H7 (cell line): Measurements from ENCODE around the gene RNF19B. TPM values are rescaled to one million over a fixed set of nuclear protein-coding genes. Genes with fewer than 3 reads are reported as not detected.

ENCODE experiments used
- DNase-seq: peaks from one replicate; pipeline ENCODE4 v3.0.0; 2012
- H3K27me3 ChIP-seq: 2 replicates; pipeline ENCODE4 v1.6.0; 2011; ENCODE audit warnings: mild to moderate bottlenecking, low read length; ENCODE audit not compliant: control insufficient read depth, insufficient read depth
- H3K36me3 ChIP-seq: replicated peaks from 2 replicates; pipeline ENCODE4 v1.5.1; 2011; ENCODE audit warnings: low read length; ENCODE audit not compliant: control insufficient read depth, insufficient read depth
- H3K4me3 ChIP-seq: 2 replicates; pipeline ENCODE4 v1.5.1; 2011; ENCODE audit warnings: low read depth, mild to moderate bottlenecking, control low read depth, low read length, moderate library complexity; ENCODE audit not compliant: insufficient read depth
- total RNA-seq: library from RNA; depleted of rRNA; stranded (reverse); fragments of >200 nt; shearing (Covaris generic); gene quantifications from 2 replicates; pipeline ENCODE4 v1.2.3, GENCODE V29; 2014

RNF19B gene
- total RNA-seq, 1 experiment from 2014 or later = 26.7 TPM

- H3K36me3 ChIP-seq = peaks cover 4% of the 10 kb centered on the region
- no peak overlapping the region for H3K4me3 ChIP-seq
- DNase-seq = no peak
- no peaks in the 10 kb centered on the region for H3K27me3 ChIP-seq
These were observed 24.8 kb downstream of the RNF19B start for GRCh38 chr1:32939655-32940371.

GRCh38 chr1:32937061-32937460 is 27.5 kb downstream of the RNF19B start:
- Histone ChIP-seq H3K27me3 (no peaks in the 10 kb centered on the region), H3K36me3 (peaks cover 4% of the 10 kb centered on the region), H3K4me3 (no peak overlapping the region)
- DNase-seq = no peak

GRCh38 chr1:32934535-32934934 is 30.1 kb downstream of the RNF19B start:
- Histone ChIP-seq H3K4me3 (no peak overlapping the region), H3K36me3 (peaks cover 3% of the 10 kb centered on the region), H3K27me3 (no peaks in the 10 kb centered on the region)
- no peak for DNase-seq

GRCh38 chr1:32933742-32934322 is 30.8 kb downstream of the RNF19B start:
- H3K27me3 ChIP-seq = no peaks in the 10 kb centered on the region
- no peak overlapping the region for H3K4me3 ChIP-seq
- DNase-seq = peak; percentile 35
- H3K36me3 ChIP-seq = peaks cover 3% of the 10 kb centered on the region

- Histone ChIP-seq H3K36me3 (no peaks in the 10 kb centered on the region), H3K4me3 (no peak overlapping the region), H3K27me3 (peaks cover 7% of the 10 kb centered on the region)
- DNase-seq = no peak
These were observed 32.8 kb downstream of the RNF19B start for GRCh38 chr1:32931760-32932159.

- Histone ChIP-seq H3K36me3 (no peaks in the 10 kb centered on the region), H3K4me3 (no peak overlapping the region), H3K27me3 (peaks cover 30% of the 10 kb centered on the region)
- no peak for DNase-seq
These were observed 35.2 kb downstream of the RNF19B start for GRCh38 chr1:32929366-32929765.

- peaks cover 37% of the 10 kb centered on the region for H3K27me3 ChIP-seq
- DNase-seq = no peak
- no peak overlapping the region for H3K4me3 ChIP-seq
- no peaks in the 10 kb centered on the region for H3K36me3 ChIP-seq
These were observed 35.9 kb downstream of the RNF19B start for GRCh38 chr1:32928715-32929114.

GRCh38 chr1:32928285-32928684 is 36.3 kb downstream of the RNF19B start:
- Histone ChIP-seq H3K4me3 (no peak overlapping the region), H3K36me3 (no peaks in the 10 kb centered on the region), H3K27me3 (peaks cover 40% of the 10 kb centered on the region)
- DNase-seq = no peak

- no peak for DNase-seq
- H3K4me3 ChIP-seq = no peak overlapping the region
- H3K27me3 ChIP-seq = peaks cover 43% of the 10 kb centered on the region
- no peaks in the 10 kb centered on the region for H3K36me3 ChIP-seq
These were observed 37.2 kb downstream of the RNF19B start for GRCh38 chr1:32927441-32927840.

GRCh38 chr1:32926562-32926961 is 38.0 kb downstream of the RNF19B start:
- DNase-seq = no peak

GRCh38 chr1:32925403-32926162 is 39.0 kb downstream of the RNF19B start:
- peak; percentile 80 for DNase-seq
- Histone ChIP-seq H3K27me3 (peaks cover 43% of the 10 kb centered on the region), H3K4me3 (peak overlapping the region; percentile 48), H3K36me3 (no peaks in the 10 kb centered on the region)

More at GRCh38 chr1:32926562-32926961, 38.0 kb downstream of the RNF19B start:
- no peaks in the 10 kb centered on the region for H3K36me3 ChIP-seq
- H3K4me3 ChIP-seq = no peak overlapping the region
- peaks cover 43% of the 10 kb centered on the region for H3K27me3 ChIP-seq

GRCh38 chr1:32924881-32925344 is 39.7 kb downstream of the RNF19B start:
- Histone ChIP-seq H3K4me3 (peak overlapping the region; percentile 48), H3K27me3 (peaks cover 43% of the 10 kb centered on the region)
- DNase-seq = peak; percentile 86

GRCh38 chr1:32920833-32921232 is 43.8 kb downstream of the RNF19B start:
- no peak for DNase-seq
- Histone ChIP-seq H3K4me3 (no peak overlapping the region), H3K36me3 (no peaks in the 10 kb centered on the region), H3K27me3 (peaks cover 27% of the 10 kb centered on the region)

More at GRCh38 chr1:32924881-32925344, 39.7 kb downstream of the RNF19B start:
- no peaks in the 10 kb centered on the region for H3K36me3 ChIP-seq

GRCh38 chr1:32919811-32920733 is 44.5 kb downstream of the RNF19B start:
- Histone ChIP-seq H3K36me3 (no peaks in the 10 kb centered on the region), H3K27me3 (peaks cover 20% of the 10 kb centered on the region), H3K4me3 (no peak overlapping the region)
- DNase-seq = no peak
